Activated CD8-positive, alpha-beta memory T cell treated with anti-CD3 and anti-CD28 coated beads for 24 hours (primary cell): ENCODE results near the gene ATP11A.

Source experiments
- DNase-seq: peaks from one replicate; pipeline ENCODE4 v3.0.0-alpha.2; 2020

ATP11A gene

GRCh38 chr13:112916296-112916695, 226.5 kb downstream of the ATP11A start:
- no peak for DNase-seq

DNA sequence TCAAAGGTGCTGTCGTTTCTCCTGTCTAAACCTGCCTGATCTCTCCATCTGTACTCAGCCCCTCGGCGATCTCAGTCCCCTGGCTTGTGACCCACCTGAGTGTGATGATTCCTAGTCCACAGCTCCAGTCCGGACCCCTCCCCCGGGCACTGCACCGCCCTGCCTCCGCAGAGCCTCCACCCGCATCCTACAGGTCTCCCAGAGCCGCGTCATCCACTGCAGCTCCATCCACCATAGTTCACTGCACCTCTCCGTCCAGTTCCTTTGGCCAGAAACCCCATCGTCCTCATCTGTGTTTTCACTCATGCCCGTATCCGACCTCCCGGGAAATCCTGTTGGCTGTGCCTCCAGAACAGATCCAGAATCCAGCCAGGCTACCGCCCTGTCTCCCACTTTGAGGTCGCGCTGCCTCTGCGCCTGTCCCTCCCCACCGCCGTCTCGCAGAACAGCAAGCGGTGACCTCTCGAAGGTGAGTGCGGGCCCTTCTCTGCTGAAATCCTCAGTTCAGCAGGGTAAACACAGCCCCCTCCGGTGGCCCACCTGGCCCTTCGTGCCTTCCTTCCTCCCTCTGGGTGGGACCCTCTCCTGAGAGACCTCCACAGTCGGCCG, 227.3 kb downstream of the ATP11A start:
- no peak for DNase-seq

DNA sequence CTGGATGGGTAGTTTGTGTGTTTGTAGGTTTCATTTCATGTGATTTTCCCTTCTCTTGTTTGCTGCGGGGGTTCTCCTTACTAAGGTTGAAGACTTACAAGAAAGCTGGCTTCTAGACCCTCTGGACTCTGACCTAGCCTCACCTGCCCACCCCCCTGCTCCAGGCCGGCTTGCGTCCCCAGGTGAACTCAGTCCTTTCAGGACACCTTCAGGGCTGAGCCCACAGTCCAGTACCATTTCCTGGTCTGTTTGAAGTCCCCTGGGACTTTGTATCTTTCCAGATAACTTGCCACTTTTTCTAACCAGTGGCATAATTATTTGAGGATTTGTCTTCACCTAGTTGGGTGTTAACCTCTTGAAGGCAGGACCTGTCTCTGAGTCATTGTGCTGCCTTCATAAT, 227.9 kb downstream of the ATP11A start:
- no peak for DNase-seq

- DNase-seq = no peak
Observed at GRCh38 chr13:112918266-112918665, 228.4 kb downstream of the ATP11A start.

- no peak for DNase-seq
Observed at GRCh38 chr13:112918746-112919145, 228.9 kb downstream of the ATP11A start.

- DNase-seq = no peak
Observed at GRCh38 chr13:112923962-112924361, 234.1 kb downstream of the ATP11A start.

DNA sequence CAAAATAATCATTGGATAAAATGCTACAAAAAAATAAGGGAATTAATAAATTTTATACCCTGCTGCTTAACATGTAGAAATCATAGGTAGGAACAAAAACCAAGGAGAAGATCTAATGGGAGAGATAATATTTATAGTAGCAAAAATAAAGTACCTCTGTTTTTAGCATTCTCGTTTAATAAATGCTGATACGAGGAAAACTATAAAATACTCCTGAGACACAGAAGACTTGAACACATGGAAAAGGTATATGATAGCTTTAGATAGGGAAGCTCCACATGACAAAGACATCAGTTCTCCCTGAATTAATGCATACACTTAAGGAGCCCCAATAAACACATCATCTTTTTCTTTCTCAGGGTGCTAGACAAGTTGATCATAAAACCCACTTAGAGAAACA, 234.5 kb downstream of the ATP11A start:
- DNase-seq = no peak

GRCh38 chr13:112926003-112926402, 236.2 kb downstream of the ATP11A start:
- no peak for DNase-seq

- no peak for DNase-seq
Observed at GRCh38 chr13:112926993-112927392, 237.2 kb downstream of the ATP11A start.

GRCh38 chr13:112928020-112928971, 238.5 kb downstream of the ATP11A start:
- no peak for DNase-seq

GRCh38 chr13:112928972-112929782, 239.3 kb downstream of the ATP11A start:
- DNase-seq = no peak

- DNase-seq = no peak
Observed at GRCh38 chr13:112929783-112930055, 239.9 kb downstream of the ATP11A start.

DNA sequence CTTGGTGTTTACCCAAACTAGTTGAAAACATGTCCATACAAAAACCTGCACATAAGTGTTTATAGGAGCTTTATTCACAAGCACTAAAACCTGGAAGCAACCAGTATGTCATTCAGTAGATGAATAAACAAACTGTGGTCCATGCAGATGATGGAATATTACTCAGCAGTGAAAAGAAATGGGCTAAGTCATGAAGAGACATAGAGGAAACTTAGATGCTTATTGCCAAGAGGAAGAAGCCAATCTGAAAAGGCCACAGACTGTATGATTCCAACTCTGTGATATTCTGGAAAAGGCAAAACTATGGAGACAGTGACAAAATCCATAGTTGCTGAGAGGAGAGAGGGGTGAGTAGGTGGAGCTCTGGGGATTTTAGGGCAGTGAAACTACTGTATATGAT, 240.4 kb downstream of the ATP11A start:
- no peak for DNase-seq

DNA sequence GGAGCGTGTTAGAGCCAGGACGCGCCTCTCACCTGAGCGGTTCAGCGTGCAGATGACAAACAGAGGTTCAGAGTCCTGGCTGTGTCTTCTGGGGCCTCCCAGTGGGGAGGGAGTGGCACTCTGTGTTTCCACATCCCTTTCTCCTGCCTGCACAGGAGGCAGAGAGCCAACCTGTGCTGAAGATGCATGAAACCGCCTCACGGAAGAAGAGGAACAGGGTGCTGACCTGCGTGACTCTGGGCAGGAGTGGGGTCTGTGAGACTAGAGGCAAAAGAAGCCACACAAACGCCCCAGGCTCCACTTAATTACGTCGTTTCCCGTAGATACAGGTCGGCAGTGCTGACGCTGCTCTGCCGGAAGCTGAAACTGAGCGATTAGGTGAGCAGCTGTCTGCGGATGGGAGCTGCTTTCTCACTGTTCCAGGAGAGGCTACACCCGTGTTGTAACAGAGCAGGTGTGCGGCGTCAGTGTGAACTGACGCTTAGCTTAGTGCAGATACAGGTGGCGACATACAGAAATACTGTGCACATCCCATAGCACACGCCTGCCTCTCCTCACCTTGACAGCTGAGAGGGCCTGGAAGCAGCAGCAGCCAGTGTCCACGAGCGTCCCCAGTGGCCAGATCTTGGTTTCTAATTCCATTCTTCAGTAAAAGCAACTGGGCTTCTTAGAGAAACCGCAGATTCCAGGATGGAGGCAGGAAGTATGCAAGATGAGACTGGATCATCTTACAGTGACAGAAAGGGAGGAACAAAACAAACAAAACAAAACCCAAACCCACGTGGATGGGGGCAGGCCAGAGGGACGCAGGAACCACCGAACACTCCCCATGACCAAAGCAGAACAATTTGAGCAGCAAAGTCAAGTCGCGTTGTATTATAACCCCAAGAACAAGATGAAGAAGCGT, 241.4 kb downstream of the ATP11A start:
- no peak for DNase-seq

GRCh38 chr13:112932971-112933370, 243.1 kb downstream of the ATP11A start:
- no peak for DNase-seq

- no peak for DNase-seq
Observed at GRCh38 chr13:112933649-112934048, 243.8 kb downstream of the ATP11A start.

GRCh38 chr13:112934078-112934477, 244.2 kb downstream of the ATP11A start:
- DNase-seq = no peak
